ENCODE results near the gene ZNF79. TPM values are rescaled to one million over a fixed set of nuclear protein-coding genes. Genes with fewer than 3 reads are reported as not detected.

Gene ZNF79
- total and polyA plus RNA-seq, 3 experiments from 2014 or later = 6.8 to 19.7 (median 19.1) TPM

DNA sequence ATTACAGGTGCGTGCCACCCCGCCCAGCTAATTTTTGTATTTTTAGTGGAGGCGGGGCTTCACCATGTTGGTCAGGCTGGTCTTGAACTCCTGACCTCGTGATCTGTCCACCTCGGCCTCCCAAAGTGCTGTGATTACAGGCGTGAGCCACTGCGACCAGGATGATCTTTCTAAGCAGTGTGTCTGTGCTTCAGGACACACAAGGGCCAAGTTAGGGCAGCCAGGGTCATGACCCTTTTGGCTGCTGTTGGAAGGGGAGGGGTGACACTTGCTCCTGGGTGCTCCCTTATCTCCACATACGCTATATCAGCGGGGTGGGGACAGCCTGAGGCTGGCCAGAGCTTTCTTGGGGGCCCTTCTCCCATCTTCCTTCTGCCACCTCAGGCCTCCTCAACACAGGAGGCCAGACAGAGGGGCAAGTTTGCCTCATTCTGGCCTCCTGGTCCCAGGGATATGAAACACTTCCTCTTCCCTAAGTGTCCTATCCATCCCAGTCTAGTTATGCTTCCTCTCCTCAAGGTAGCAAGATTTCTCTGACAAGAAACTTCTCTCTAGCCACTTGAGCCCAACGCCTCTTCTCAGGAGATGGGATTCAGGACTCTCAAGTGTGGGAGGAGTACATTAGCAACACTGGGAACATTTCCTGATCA lies 1.9 kb upstream of the ZNF79 start:
- DNase-seq = no peak
- Histone ChIP-seq H3K36me3 (ENCODE audit: insufficient read depth, low read length) (no peaks in the 10 kb centered on the region), H3K9me3 (ENCODE audit: low read length) (no peaks in the 10 kb centered on the region), H3K27me3 (ENCODE audit: insufficient read depth, low read length, poor library complexity, severe bottlenecking) (no peaks in the 10 kb centered on the region), H3K4me3 (ENCODE audit: low read length) (no peak overlapping the region), H3K27ac (ENCODE audit: low read depth, low read length) (peak overlapping the region; percentile 78), H3K4me1 (ENCODE audit: insufficient read depth, low read length) (peaks cover 31% of the 10 kb centered on the region)
- Mint-ChIP-seq H3K9me3 (no peaks in the 10 kb centered on the region), H3K4me3 (peak overlapping the region in 2 of 7 donors; percentile 96 to 99), H3K4me1 (peaks cover 38 to 48% (median 42%) of the 10 kb centered on the region in 3 donors), H3K27me3 (no peaks in the 10 kb centered on the region), H3K36me3 (peaks cover 0 to 13% (median 3%) of the 10 kb centered on the region in 3 donors), H3K27ac (peak overlapping the region in 2 of 8 donors; percentile 43 to 95)
- POLR2A ChIA-PET = no interaction called here
- CTCF ChIA-PET = interaction anchor here (0.6 kb wide), 1 partner anchor 29 kb away, joined by 3 read pairs; no protein-coding TSS in a partner anchor

DNA sequence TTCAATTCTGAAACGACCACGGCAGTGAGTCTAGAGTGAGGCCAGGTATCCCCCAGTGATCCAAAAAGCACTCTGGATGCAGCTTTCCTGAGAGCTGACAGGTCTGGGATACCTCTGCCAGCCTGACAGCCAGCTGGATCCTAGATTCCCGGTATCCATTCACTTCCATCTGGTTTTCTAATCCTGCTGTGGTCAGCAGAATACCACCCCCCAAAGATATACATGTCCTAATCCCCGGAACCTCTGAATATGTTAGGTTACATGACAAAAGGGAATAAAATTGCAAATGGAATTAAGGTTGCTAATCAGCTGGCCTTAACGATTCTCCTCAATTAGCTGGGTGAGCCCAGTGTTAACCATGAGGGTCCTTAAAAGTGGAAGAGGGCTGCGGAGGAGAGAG lies 1.4 kb upstream of the ZNF79 start:
- Histone ChIP-seq H3K36me3 (ENCODE audit: insufficient read depth, low read length) (no peaks in the 10 kb centered on the region), H3K4me3 (ENCODE audit: low read length) (peak overlapping the region; percentile 81), H3K4me1 (ENCODE audit: insufficient read depth, low read length) (peaks cover 31% of the 10 kb centered on the region), H3K27me3 (ENCODE audit: insufficient read depth, low read length, poor library complexity, severe bottlenecking) (no peaks in the 10 kb centered on the region), H3K9me3 (ENCODE audit: low read length) (no peaks in the 10 kb centered on the region), H3K27ac (ENCODE audit: low read depth, low read length) (peak overlapping the region; percentile 78)
- CTCF ChIA-PET = interaction anchor here (0.6 to 1.4 kb wide), 3 partner anchors 28 to 83 kb away, joined by 3 to 4 read pairs (median 3); partner anchors contain the start of gene RPL12
- no peaks in the 10 kb centered on the region for H3K27me3 Mint-ChIP-seq
- peak overlapping the region in 6 of 7 donors; percentile 94 to 100 (median 98) for H3K4me3 Mint-ChIP-seq
- no peak for DNase-seq
- peak overlapping the region in 6 of 8 donors; percentile 68 to 96 (median 88) for H3K27ac Mint-ChIP-seq
- peaks cover 39 to 50% (median 44%) of the 10 kb centered on the region in 3 donors for H3K4me1 Mint-ChIP-seq
- peaks cover 0 to 14% (median 4%) of the 10 kb centered on the region in 3 donors for H3K36me3 Mint-ChIP-seq
- no peaks in the 10 kb centered on the region for H3K9me3 Mint-ChIP-seq
- POLR2A ChIA-PET = interaction anchor here (0.6 kb wide), 1 partner anchor 175 kb away, joined by 12 read pairs; no protein-coding TSS in a partner anchor

DNA sequence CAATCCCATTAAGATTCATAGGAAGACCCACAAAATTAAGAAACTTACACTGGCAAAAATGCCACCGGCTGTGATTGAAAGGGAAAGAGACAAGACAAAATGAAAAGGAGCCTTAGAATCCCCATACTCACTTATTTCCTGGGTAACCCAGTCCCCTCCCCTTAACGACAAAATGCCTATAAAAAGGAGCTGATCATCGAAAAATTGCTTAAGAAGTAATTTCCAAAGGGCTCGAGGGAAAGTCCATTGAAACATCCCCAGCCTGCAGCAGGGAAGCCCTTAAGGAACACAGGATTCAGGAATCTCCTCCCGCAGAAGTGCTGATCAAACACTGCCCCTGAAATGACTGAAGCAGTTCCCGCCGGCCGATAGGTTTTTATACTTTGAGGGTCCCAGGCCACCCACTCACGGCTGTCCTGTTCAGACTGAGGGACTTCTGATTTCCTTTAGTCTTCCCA lies 677 bp upstream of the ZNF79 start:
- Mint-ChIP-seq H3K4me3 (peak overlapping the region; percentile 94 to 100 (median 98)), H3K27ac (peak overlapping the region; percentile 93 to 99 (median 96)), H3K27me3 (no peaks in the 10 kb centered on the region), H3K36me3 (peaks cover 0 to 20% (median 5%) of the 10 kb centered on the region in 3 donors), H3K9me3 (no peaks in the 10 kb centered on the region), H3K4me1 (peaks cover 43 to 57% (median 51%) of the 10 kb centered on the region in 3 donors)
- ChIA-PET CTCF (interaction anchor here (0.9 to 1.5 kb wide), 5 partner anchors 27 to 209 kb away, joined by 3 to 4 read pairs (median 3); partner anchors contain the start of genes RPL12 and SLC2A8), POLR2A (interaction anchor here (0.6 to 1.7 kb wide), 2 partner anchors 28 to 175 kb away, joined by 12 to 17 read pairs; partner anchors contain the start of genes LRSAM1 and RPL12)
- H3K4me3 ChIP-seq (ENCODE audit: low read length) = peak overlapping the region; percentile 81
- H3K4me1 ChIP-seq (ENCODE audit: insufficient read depth, low read length) = peaks cover 31% of the 10 kb centered on the region
- DNase-seq = no peak
- no peaks in the 10 kb centered on the region for H3K27me3 ChIP-seq (ENCODE audit: insufficient read depth, low read length, poor library complexity, severe bottlenecking)
- peak overlapping the region; percentile 78 for H3K27ac ChIP-seq (ENCODE audit: low read depth, low read length)
- no peaks in the 10 kb centered on the region for H3K9me3 ChIP-seq (ENCODE audit: low read length)
- H3K36me3 ChIP-seq (ENCODE audit: insufficient read depth, low read length) = no peaks in the 10 kb centered on the region

DNA sequence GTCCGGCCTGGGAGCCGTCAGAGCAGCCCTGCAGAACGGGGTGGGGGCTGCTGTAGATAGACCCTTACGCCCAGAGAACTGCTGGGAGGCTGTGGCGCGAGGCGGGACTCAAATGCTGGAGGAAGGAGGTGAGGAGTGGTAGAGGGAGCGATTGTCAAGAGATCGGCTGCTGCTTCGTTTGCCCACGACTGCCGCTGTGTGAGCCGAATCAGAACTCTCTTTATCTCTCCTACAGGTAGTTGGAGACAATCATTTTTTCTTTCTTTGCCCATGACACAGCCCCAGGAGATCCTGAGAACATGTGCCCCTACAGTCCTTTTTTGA lies 456 bp downstream of the ZNF79 start:
- ChIA-PET POLR2A (interaction anchor here (0.6 to 1.7 kb wide), 3 partner anchors 25 to 28 kb away, joined by 3 to 17 read pairs (median 3); partner anchors contain the start of genes LRSAM1, RPL12 and SLC2A8), CTCF (interaction anchor here (1.2 to 1.5 kb wide), 3 partner anchors 28 to 210 kb away, joined by 3 to 4 read pairs (median 3); partner anchors contain the start of gene SLC2A8)
- no peaks in the 10 kb centered on the region for H3K9me3 ChIP-seq (ENCODE audit: low read length)
- H3K36me3 ChIP-seq (ENCODE audit: insufficient read depth, low read length) = no peaks in the 10 kb centered on the region
- H3K27ac Mint-ChIP-seq = peak overlapping the region; percentile 93 to 99 (median 96)
- H3K36me3 Mint-ChIP-seq = peaks cover 0 to 31% (median 7%) of the 10 kb centered on the region in 3 donors
- peak in 1 of 5 donors; percentile 54 for DNase-seq
- H3K4me1 ChIP-seq (ENCODE audit: insufficient read depth, low read length) = peaks cover 31% of the 10 kb centered on the region
- H3K4me3 ChIP-seq (ENCODE audit: low read length) = peak overlapping the region; percentile 81
- H3K4me3 Mint-ChIP-seq = peak overlapping the region; percentile 94 to 100 (median 98)
- peak overlapping the region; percentile 78 for H3K27ac ChIP-seq (ENCODE audit: low read depth, low read length)
- peaks cover 43 to 62% (median 51%) of the 10 kb centered on the region in 3 donors for H3K4me1 Mint-ChIP-seq
- no peaks in the 10 kb centered on the region for H3K27me3 ChIP-seq (ENCODE audit: insufficient read depth, low read length, poor library complexity, severe bottlenecking)
- no peaks in the 10 kb centered on the region for H3K9me3 Mint-ChIP-seq
- no peaks in the 10 kb centered on the region for H3K27me3 Mint-ChIP-seq

DNA sequence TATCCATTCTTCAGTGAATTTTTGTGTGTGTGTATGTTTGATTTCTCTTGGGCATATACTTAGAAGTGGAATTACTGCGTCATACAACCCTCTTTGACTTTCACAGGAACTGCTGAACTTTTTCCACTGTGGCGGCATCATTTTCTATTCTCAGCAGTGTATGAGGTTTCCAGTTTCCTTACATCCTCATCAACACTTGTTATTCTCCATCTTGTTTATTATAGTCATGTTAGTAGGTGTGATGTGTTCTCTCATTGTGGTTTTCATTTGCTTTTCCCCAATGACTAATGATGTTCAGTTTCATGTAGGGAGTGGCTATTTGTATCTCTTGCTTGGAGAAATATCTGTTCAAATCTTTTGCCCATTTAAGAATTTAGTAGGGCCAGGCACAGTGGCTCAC lies 2.6 kb downstream of the ZNF79 start:
- Histone ChIP-seq H3K27me3 (ENCODE audit: insufficient read depth, low read length, poor library complexity, severe bottlenecking) (no peaks in the 10 kb centered on the region), H3K36me3 (ENCODE audit: insufficient read depth, low read length) (peaks cover 8% of the 10 kb centered on the region), H3K4me3 (ENCODE audit: low read length) (no peak overlapping the region), H3K9me3 (ENCODE audit: low read length) (no peaks in the 10 kb centered on the region), H3K4me1 (ENCODE audit: insufficient read depth, low read length) (peaks cover 31% of the 10 kb centered on the region), H3K27ac (ENCODE audit: low read depth, low read length) (no peak overlapping the region)
- Mint-ChIP-seq H3K9me3 (no peaks in the 10 kb centered on the region), H3K36me3 (peaks cover 0 to 49% (median 20%) of the 10 kb centered on the region in 3 donors), H3K4me1 (peaks cover 50 to 67% (median 62%) of the 10 kb centered on the region in 3 donors), H3K27me3 (no peaks in the 10 kb centered on the region), H3K4me3 (peak overlapping the region; percentile 13 to 100 (median 94)), H3K27ac (peak overlapping the region in 7 of 8 donors; percentile 36 to 95 (median 78))
- ChIA-PET POLR2A (interaction anchor here (0.7 kb wide), 1 partner anchor 359 kb away, joined by 3 read pairs; the partner anchor contains the start of gene CDK9), CTCF (no interaction called here)
- DNase-seq = peak in 1 of 5 donors; percentile 13

DNA sequence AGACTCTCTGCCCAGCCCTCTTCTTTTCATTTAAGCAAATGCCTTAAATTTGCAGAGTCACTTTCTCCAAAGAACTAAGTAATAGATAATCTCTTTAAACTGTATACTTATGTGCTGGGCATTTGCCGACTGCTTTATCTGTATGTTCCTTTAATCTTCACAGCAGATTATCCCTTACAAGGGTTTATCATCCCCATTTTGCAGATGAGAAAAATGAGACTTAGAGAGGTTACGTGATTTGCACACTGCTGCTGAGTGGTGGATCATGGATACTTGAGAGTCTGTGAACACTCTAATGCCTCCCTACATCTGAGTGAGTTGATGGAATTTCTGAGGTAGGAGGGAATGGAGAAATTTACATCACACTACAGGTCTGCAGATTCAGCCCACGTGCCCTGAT lies 4.2 kb downstream of the ZNF79 start:
- H3K4me3 Mint-ChIP-seq = peak overlapping the region in 1 of 7 donors; percentile 73
- no peaks in the 10 kb centered on the region for H3K9me3 Mint-ChIP-seq
- peaks cover 5 to 59% (median 25%) of the 10 kb centered on the region in 3 donors for H3K36me3 Mint-ChIP-seq
- ChIA-PET CTCF (no interaction called here), POLR2A (no interaction called here)
- peaks cover 44 to 60% (median 57%) of the 10 kb centered on the region in 3 donors for H3K4me1 Mint-ChIP-seq
- Histone ChIP-seq H3K9me3 (ENCODE audit: low read length) (no peaks in the 10 kb centered on the region), H3K36me3 (ENCODE audit: insufficient read depth, low read length) (peaks cover 13% of the 10 kb centered on the region), H3K27me3 (ENCODE audit: insufficient read depth, low read length, poor library complexity, severe bottlenecking) (no peaks in the 10 kb centered on the region), H3K4me3 (ENCODE audit: low read length) (no peak overlapping the region), H3K27ac (ENCODE audit: low read depth, low read length) (no peak overlapping the region), H3K4me1 (ENCODE audit: insufficient read depth, low read length) (peaks cover 22% of the 10 kb centered on the region)
- H3K27me3 Mint-ChIP-seq = no peaks in the 10 kb centered on the region
- DNase-seq = no peak
- H3K27ac Mint-ChIP-seq = peak overlapping the region in 1 of 8 donors; percentile 14

DNA sequence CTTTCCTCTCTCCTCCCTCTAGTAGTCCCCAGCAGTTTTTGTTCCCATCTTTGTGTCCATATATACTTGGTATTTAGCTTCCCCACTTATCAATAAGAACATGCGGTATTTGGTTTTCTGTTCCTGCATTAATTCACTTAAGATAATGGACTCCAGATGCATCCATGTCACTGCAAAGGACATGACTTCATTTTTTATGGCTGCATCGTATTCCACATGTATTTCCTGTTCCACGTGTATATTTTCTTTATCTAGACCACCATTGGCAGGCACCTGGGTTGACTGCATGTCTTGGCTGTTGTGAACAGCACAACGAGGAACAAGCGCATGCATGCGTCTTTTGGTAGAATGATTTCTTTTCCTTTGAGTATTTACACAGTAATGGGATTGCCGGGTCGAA lies 6.2 kb downstream of the ZNF79 start:
- Mint-ChIP-seq H3K27ac (peak overlapping the region in 1 of 8 donors; percentile 60), H3K9me3 (no peaks in the 10 kb centered on the region), H3K36me3 (peaks cover 11 to 71% (median 37%) of the 10 kb centered on the region in 3 donors), H3K4me3 (no peak overlapping the region), H3K27me3 (no peaks in the 10 kb centered on the region), H3K4me1 (peaks cover 29 to 47% (median 39%) of the 10 kb centered on the region in 3 donors)
- H3K36me3 ChIP-seq (ENCODE audit: insufficient read depth, low read length) = peaks cover 29% of the 10 kb centered on the region
- H3K9me3 ChIP-seq (ENCODE audit: low read length) = no peaks in the 10 kb centered on the region
- peaks cover 11% of the 10 kb centered on the region for H3K4me1 ChIP-seq (ENCODE audit: insufficient read depth, low read length)
- H3K27me3 ChIP-seq (ENCODE audit: insufficient read depth, low read length, poor library complexity, severe bottlenecking) = no peaks in the 10 kb centered on the region
- POLR2A ChIA-PET = no interaction called here
- CTCF ChIA-PET = interaction anchor here (0.6 kb wide), 1 partner anchor 1518 kb away, joined by 3 read pairs; no protein-coding TSS in a partner anchor
- no peak overlapping the region for H3K4me3 ChIP-seq (ENCODE audit: low read length)
- no peak overlapping the region for H3K27ac ChIP-seq (ENCODE audit: low read depth, low read length)
- no peak for DNase-seq
